GM21786 (cell line): ENCODE results near the gene ST6GALNAC6.

Experiments
- ATAC-seq: cut with Tn5 transposase; IDR thresholded peaks from one replicate; pipeline ENCODE4 v1.9.1; 2021; ENCODE audit not compliant: unreplicated experiment

ST6GALNAC6 gene

GRCh38 chr9:127899128-127899943 is at the start of gene ST6GALNAC6:
ST6GALNAC6 (minus strand) TSS chr9:127899603; CDS start chr9:127897981, 1,622 bp downstream.
- peak; percentile 41 for ATAC-seq

GRCh38 chr9:127947841-127948710 is 48.7 kb upstream of the ST6GALNAC6 start:
- ATAC-seq, result no peak

- no peak for ATAC-seq
Observed at GRCh38 chr9:127946728-127947127, 47.3 kb upstream of the ST6GALNAC6 start.

- ATAC-seq, result no peak
Observed at GRCh38 chr9:127945942-127946341, 46.5 kb upstream of the ST6GALNAC6 start.

- no peak for ATAC-seq
Observed at GRCh38 chr9:127945338-127945737, 45.9 kb upstream of the ST6GALNAC6 start.

- ATAC-seq, result no peak
Observed at GRCh38 chr9:127944586-127945218, 45.3 kb upstream of the ST6GALNAC6 start.

GRCh38 chr9:127943731-127944144 is 44.3 kb upstream of the ST6GALNAC6 start:
- peak; percentile 65 for ATAC-seq

GRCh38 chr9:127943011-127943662 is 43.7 kb upstream of the ST6GALNAC6 start:
- no peak for ATAC-seq

- no peak for ATAC-seq
Observed at GRCh38 chr9:127942216-127943010, 43.0 kb upstream of the ST6GALNAC6 start.

GRCh38 chr9:127941961-127942215 is 42.5 kb upstream of the ST6GALNAC6 start:
- no peak for ATAC-seq

GRCh38 chr9:127941062-127941960 is 41.9 kb upstream of the ST6GALNAC6 start:
- no peak for ATAC-seq

GRCh38 chr9:127940593-127940992 is 41.2 kb upstream of the ST6GALNAC6 start:
- no peak for ATAC-seq

- no peak for ATAC-seq
Observed at GRCh38 chr9:127938298-127938690, 38.9 kb upstream of the ST6GALNAC6 start.

- ATAC-seq, result peak; percentile 94
Observed at GRCh38 chr9:127937388-127938297, 38.2 kb upstream of the ST6GALNAC6 start, which contains the start of gene DPM2. DPM2 (minus strand) TSS chr9:127937854; CDS start chr9:127937820, 34 bp downstream.

GRCh38 chr9:127937056-127937387 is 37.6 kb upstream of the ST6GALNAC6 start:
- ATAC-seq, result no peak

GRCh38 chr9:127936347-127936852 is 37.0 kb upstream of the ST6GALNAC6 start:
- ATAC-seq, result no peak

GRCh38 chr9:127935765-127936221 is 36.4 kb upstream of the ST6GALNAC6 start:
- no peak for ATAC-seq

- no peak for ATAC-seq
Observed at GRCh38 chr9:127934986-127935385, 35.6 kb upstream of the ST6GALNAC6 start.
